OCI-LY7 (cell line): ENCODE results near the gene PSME3IP1. TPM values are rescaled to one million over a fixed set of nuclear protein-coding genes. Genes with fewer than 3 reads are reported as not detected.

Experiments
- BruUV-seq: library from RNA; stranded (reverse); fragments of 400-500 nt; replicated peaks from 2 replicates; lab custom pipeline; 2021; lab: Mats Ljungman, UMichigan
- CTCF ChIA-PET: fragments of 300-600 bp; sonication (Branson Sonifier 250); formaldehyde crosslinking; loops from one replicate; lab custom pipeline; 2022; ENCODE audit warnings: antibody characterized with exemption; ENCODE audit not compliant: unreplicated experiment; lab: Charles Lee
- POLR2A ChIA-PET: fragments of 300-600 bp; sonication (Branson Sonifier 250); formaldehyde crosslinking; loops from one replicate; lab custom pipeline; 2022; ENCODE audit warnings: antibody characterized with exemption; lab: Charles Lee
- DNase-seq: peaks from one replicate; pipeline ENCODE4 v3.0.0-alpha.2; 2015; ENCODE audit warnings: low spot score
- H2AFZ ChIP-seq: fragments of 200-600 bp; sonication (generic), shearing (Covaris generic); 2 replicates; pipeline ENCODE4 v1.6.1; 2014; ENCODE audit warnings: mild to moderate bottlenecking, antibody characterized with exemption, low read length, moderate library complexity
- H3K27ac ChIP-seq: fragments of 200-600 bp; sonication (generic); 2 replicates; pipeline ENCODE4 v1.5.1; 2014; ENCODE audit warnings: mixed run types, low read depth, mild to moderate bottlenecking, moderate library complexity, low read length, inconsistent platforms; ENCODE audit not compliant: poor library complexity, severe bottlenecking
- H3K36me3 ChIP-seq: fragments of 200-600 bp; sonication (generic); 2 replicates; pipeline ENCODE4 v1.6.1; 2014; ENCODE audit warnings: mild to moderate bottlenecking, antibody characterized with exemption, low read length, moderate library complexity, mixed read lengths; ENCODE audit not compliant: insufficient read depth
- H3K4me1 ChIP-seq: fragments of 200-600 bp; sonication (generic); 2 replicates; pipeline ENCODE4 v1.5.1; 2014; ENCODE audit warnings: mild to moderate bottlenecking, low read length; ENCODE audit not compliant: insufficient read depth, poor library complexity, severe bottlenecking
- H3K4me2 ChIP-seq: fragments of 200-600 bp; sonication (generic); 2 replicates; pipeline ENCODE4 v1.6.1; 2014; ENCODE audit warnings: mild to moderate bottlenecking, low read length
- H3K4me3 ChIP-seq: fragments of 200-600 bp; sonication (generic); 2 replicates; pipeline ENCODE4 v1.5.1; 2014; ENCODE audit warnings: mild to moderate bottlenecking, low read depth, low read length; ENCODE audit not compliant: poor library complexity, severe bottlenecking
- H3K79me2 ChIP-seq: fragments of 200-600 bp; sonication (generic); 2 replicates; pipeline ENCODE4 v1.6.1; 2016; ENCODE audit warnings: low read depth, mild to moderate bottlenecking, low read length, moderate library complexity, mixed read lengths; ENCODE audit not compliant: insufficient read depth
- H3K9me2 ChIP-seq: fragments of 200-600 bp; sonication (generic); 2 replicates; pipeline ENCODE4 v1.6.1; 2016; ENCODE audit warnings: mild to moderate bottlenecking, low read length, mixed read lengths; ENCODE audit not compliant: insufficient read depth
- H3K9me3 ChIP-seq: fragments of 200-600 bp; sonication (generic); 2 replicates; pipeline ENCODE4 v1.6.1; 2014; ENCODE audit warnings: mild to moderate bottlenecking, mixed run types, low read length, mixed read lengths
- H4K20me1 ChIP-seq: fragments of 200-600 bp; sonication (generic); 2 replicates; pipeline ENCODE4 v1.6.1; 2014; ENCODE audit warnings: mild to moderate bottlenecking, antibody characterized with exemption, low read length, moderate library complexity, mixed read lengths; ENCODE audit not compliant: insufficient read depth
- CTCF ChIP-seq: fragments of 200-600 bp; sonication (generic); conservative IDR thresholded peaks from 2 replicates; pipeline ENCODE4 v1.5.1; 2014; ENCODE audit warnings: mild to moderate bottlenecking, antibody characterized with exemption, low read length, moderate library complexity, mixed read lengths
- EZH2phosphoT487 ChIP-seq: fragments of 200-600 bp; sonication (generic); IDR thresholded peaks from 2 replicates; pipeline ENCODE4 v1.6.1; 2018; ENCODE audit warnings: low read depth, borderline replicate concordance, mild to moderate bottlenecking, mixed run types, antibody characterized with exemption, low read length, moderate library complexity, mixed read lengths
- intact Hi-C: fragments of 100-400 bp; cut with micrococcal nuclease; formaldehyde crosslinking; loops from one replicate; pipeline ENCODE4 v1.10.0; 2022; ENCODE audit not compliant: unreplicated experiment
- total RNA-seq, 2 experiments: library from RNA; depleted of rRNA in 1 of 2; stranded (reverse); fragments of >200 nt in 1 of 2; shearing (Covaris generic) in 1 of 2; gene quantifications; 2 replicates each; pipeline ENCODE4 v1.2.3, GENCODE V29; 2014 to 2022

PSME3IP1 gene
- total RNA-seq, 2 experiments from 2014 or later = 89.5 to 152 TPM

DNA sequence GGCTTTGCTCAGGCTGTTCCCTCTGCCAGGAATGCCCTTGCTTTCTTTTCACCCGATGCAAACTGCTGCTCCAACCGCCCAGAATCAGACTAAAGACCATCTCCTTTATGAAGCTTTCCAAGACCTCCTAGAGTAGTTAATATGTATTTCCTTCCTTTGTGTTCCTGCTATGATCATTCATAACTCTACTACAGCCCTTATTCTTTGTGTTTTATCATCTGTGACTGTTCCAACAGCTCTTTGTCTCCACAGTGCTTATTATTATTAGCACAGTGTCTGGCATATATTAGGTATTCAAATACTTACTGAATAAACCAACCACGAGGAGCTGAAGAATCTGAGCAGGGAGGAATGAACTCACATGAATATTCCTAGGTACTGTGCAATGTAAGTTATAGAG, 7.6 kb downstream of the PSME3IP1 start:
- no peak for TF ChIP-seq CTCF
- no peak for TF ChIP-seq EZH2phosphoT487
- no peak overlapping the region for H3K27ac ChIP-seq
- intact Hi-C loops = no loop called here
- peaks cover 5% of the 10 kb centered on the region for H3K4me1 ChIP-seq
- BruUV-seq = no TSS peak
- peaks cover 43% of the 10 kb centered on the region for H3K79me2 ChIP-seq
- H3K36me3 ChIP-seq = peaks cover 11% of the 10 kb centered on the region
- POLR2A ChIA-PET = interaction anchor here (0.6 kb wide), 1 partner anchor 19 kb away, joined by 3 read pairs; no protein-coding TSS in a partner anchor
- no peak overlapping the region for H3K4me2 ChIP-seq
- H3K9me3 ChIP-seq = no peaks in the 10 kb centered on the region
- no peaks in the 10 kb centered on the region for H3K9me2 ChIP-seq
- CTCF ChIA-PET = no interaction called here
- H2AFZ ChIP-seq = no peak overlapping the region
- H3K4me3 ChIP-seq = no peak overlapping the region
- DNase-seq = no peak
- H4K20me1 ChIP-seq = no peaks in the 10 kb centered on the region; the same call in 1 of the 2 replicates

- BruUV-seq = no TSS peak
Measured at GRCh38 chr16:57175896-57176295, 9.9 kb downstream of the PSME3IP1 start.

More at GRCh38 chr16:57175896-57176295, 9.9 kb downstream of the PSME3IP1 start:
- Histone ChIP-seq H3K27ac (no peak overlapping the region), H3K9me3 (no peaks in the 10 kb centered on the region), H3K36me3 (peaks cover 34% of the 10 kb centered on the region), H3K4me1 (no peaks in the 10 kb centered on the region), H3K4me2 (no peak overlapping the region), H3K9me2 (no peaks in the 10 kb centered on the region), H2AFZ (no peak overlapping the region), H4K20me1 (no peaks in the 10 kb centered on the region; the same call in 1 of the 2 replicates), H3K4me3 (no peak overlapping the region), H3K79me2 (peaks cover 20% of the 10 kb centered on the region; the same call in 1 of the 2 replicates)
- DNase-seq = no peak
- intact Hi-C loops = no loop called here
- CTCF ChIA-PET = no interaction called here
- TF ChIP-seq CTCF = no peak
- no peak for TF ChIP-seq EZH2phosphoT487
- POLR2A ChIA-PET = interaction anchor here (0.6 to 1.2 kb wide), 3 partner anchors 10 to 794 kb away, joined by 3 read pairs; partner anchors contain the start of genes PSME3IP1 and RSPRY1
